WI38 (cell line): ENCODE measurements around the gene INPP5A.
"Not testable (repeated sequence)": the region's sequence is repeated elsewhere in the genome, so short reads cannot be mapped to it uniquely, and the experiment has no call there.

Experiments used
- H3K4me3 ChIP-seq: 2 replicates; pipeline ENCODE4 v1.5.1; 2011; ENCODE audit warnings: low read depth, mild to moderate bottlenecking, control low read depth, low read length
- CTCF ChIP-seq: IDR thresholded peaks from 2 replicates; pipeline ENCODE4 v1.5.1; 2012; ENCODE audit warnings: low read depth, mild to moderate bottlenecking, control low read depth, low read length

The INPP5A gene

DNA sequence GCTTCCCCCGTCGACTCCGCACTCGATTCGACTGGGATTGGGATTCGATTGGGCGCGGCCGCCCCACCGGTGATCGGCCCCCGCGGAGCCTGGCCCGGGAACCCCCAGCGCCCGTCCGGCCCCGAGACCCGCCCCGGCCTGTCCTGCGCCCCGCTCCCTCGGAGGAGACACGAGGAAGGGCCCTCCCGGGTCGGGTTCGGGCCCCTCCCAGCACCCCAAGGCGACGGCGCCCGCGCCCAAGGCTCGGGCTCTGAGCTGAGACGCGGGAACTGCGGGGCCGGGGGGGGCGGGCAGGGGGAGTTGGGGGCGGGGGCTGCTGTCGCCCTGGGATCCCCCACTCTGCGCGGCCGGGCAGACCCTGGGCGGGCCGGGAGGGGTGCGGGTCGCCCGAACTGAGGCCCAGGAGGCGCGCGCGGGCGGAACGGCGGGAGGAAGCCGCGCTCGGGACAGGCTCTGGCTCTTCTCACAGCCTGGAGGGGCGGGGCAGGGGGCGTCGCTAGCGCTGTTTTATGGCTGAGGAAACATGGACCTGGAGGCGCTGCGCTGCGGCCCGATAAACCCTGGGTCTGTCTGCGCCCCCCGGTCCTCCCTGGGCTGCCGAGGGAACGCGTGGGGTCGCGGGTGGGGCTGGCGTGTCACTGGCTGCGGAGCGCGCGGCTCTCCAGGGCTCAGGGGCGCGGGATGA is 250.1 kb downstream of the INPP5A start:
- no peak overlapping the region for H3K4me3 ChIP-seq
- TF ChIP-seq CTCF = no peak

GRCh38 chr10:132788180-132788830 is 250.7 kb downstream of the INPP5A start:
- 0 out of 2 replicates have a peak, but pooled peaks have one; percentile 21 for TF ChIP-seq CTCF
- H3K4me3 ChIP-seq = no peak overlapping the region

GRCh38 chr10:132788831-132789219 is 251.2 kb downstream of the INPP5A start:
- no peak for TF ChIP-seq CTCF
- H3K4me3 ChIP-seq = no peak overlapping the region

DNA sequence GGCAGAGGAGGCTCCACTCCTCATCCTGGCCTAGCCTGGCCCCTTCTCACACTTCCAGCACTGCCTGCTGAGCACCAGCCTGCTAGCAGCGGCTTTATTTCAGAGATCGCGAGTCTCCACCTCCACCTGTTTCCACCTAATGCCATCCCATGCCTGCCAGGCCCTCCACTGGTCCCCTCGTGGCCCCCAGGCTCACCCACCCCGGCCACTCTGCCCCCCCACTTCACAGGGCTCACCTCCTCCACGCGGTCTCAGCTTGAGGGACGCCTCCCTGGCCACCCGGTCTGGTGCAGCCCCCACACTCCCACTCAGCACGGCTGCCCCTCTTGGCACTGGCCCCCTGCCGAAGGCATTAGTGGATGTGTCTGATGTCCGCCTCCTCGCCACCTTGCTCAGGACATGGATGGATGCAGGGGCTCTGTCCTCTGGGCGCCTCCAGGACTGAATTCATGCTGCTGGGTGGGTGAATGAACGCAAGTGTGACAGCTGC is 252.1 kb downstream of the INPP5A start:
- H3K4me3 ChIP-seq = no peak overlapping the region
- TF ChIP-seq CTCF = no peak

GRCh38 chr10:132790470-132790869 is 252.9 kb downstream of the INPP5A start:
- no peak overlapping the region for H3K4me3 ChIP-seq
- TF ChIP-seq CTCF = no peak

DNA sequence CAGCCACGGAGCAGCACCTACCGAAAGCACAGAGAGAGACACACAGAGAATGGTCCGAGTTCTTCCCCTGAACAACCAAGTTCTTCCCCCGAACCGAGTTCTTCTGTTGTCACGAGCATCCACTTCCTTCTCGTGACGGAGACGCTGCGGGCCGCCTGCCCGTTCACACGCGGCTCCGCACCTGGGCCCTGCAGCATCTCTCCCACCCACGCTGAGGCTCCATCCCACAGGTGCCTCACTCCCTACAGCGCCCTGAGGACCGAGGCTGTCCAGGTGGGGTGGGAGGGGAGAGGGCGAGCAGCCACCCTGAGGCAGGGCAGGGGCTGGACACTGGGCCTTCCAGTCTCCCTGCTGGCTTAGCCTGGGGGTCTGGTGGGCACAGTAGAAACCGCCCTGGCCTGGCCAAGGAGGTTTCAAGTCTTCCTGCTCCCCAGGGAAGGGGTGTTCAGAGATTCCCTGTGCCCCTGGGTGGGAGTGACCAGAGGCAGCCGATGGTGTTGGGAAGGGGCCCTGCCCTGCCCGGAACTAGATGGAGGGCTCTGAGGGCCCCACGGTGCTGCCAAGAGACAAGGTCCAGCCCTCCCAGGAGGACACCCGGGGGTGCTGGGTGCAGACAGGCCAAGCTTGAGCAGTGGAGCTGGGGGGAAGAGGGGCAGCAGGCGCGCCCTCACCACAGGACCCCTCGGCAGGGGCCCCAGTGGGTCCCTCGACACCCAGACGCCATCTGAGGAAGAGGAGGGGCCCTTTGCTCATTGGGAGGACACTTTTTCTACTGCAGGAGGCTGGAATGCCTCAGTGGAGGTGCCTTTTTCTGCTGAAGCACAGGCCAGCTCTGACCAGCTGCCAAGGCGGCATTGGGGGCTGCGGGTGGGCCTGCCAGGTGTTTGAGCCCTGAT is 253.6 kb downstream of the INPP5A start:
- no peak for TF ChIP-seq CTCF
- H3K4me3 ChIP-seq = no peak overlapping the region

GRCh38 chr10:132792099-132792498 is 254.5 kb downstream of the INPP5A start:
- not testable (repeated sequence) for H3K4me3 ChIP-seq
